ENCODE data around the gene ARL14EPL.

ARL14EPL gene

GRCh38 chr5:116032094-116032517 is at the start of gene ARL14EPL:
TSS of gene ARL14EPL (plus strand) at chr5:116032472. CDS start at chr5:116051466, 18,994 bp downstream.
- no peak for DNase-seq (ENCODE audit: low spot score)

- no peak for DNase-seq (ENCODE audit: low spot score)
Observed at GRCh38 chr5:115983519-115983918, 48.8 kb upstream of the ARL14EPL start.

GRCh38 chr5:115985802-115986757 is 46.2 kb upstream of the ARL14EPL start:
- DNase-seq (ENCODE audit: low spot score): no peak

- DNase-seq (ENCODE audit: low spot score): no peak
Observed at GRCh38 chr5:115988002-115988401, 44.3 kb upstream of the ARL14EPL start.

GRCh38 chr5:115992848-115993350 is 39.4 kb upstream of the ARL14EPL start:
- no peak for DNase-seq (ENCODE audit: low spot score)

GRCh38 chr5:115995351-115995750 is 36.9 kb upstream of the ARL14EPL start:
- DNase-seq (ENCODE audit: low spot score): no peak

GRCh38 chr5:116002116-116002906 is 30.0 kb upstream of the ARL14EPL start:
- no peak for DNase-seq (ENCODE audit: low spot score)

- DNase-seq (ENCODE audit: low spot score): no peak
Observed at GRCh38 chr5:116004248-116004647, 28.0 kb upstream of the ARL14EPL start.

- DNase-seq (ENCODE audit: low spot score): no peak
Observed at GRCh38 chr5:116009806-116010205, 22.5 kb upstream of the ARL14EPL start.

- DNase-seq (ENCODE audit: low spot score): no peak
Observed at GRCh38 chr5:116011046-116011445, 21.2 kb upstream of the ARL14EPL start.

- DNase-seq (ENCODE audit: low spot score): no peak
Observed at GRCh38 chr5:116013207-116013785, 19.0 kb upstream of the ARL14EPL start.

GRCh38 chr5:116013936-116014335 is 18.3 kb upstream of the ARL14EPL start:
- no peak for DNase-seq (ENCODE audit: low spot score)

- DNase-seq (ENCODE audit: low spot score): no peak
Observed at GRCh38 chr5:116023619-116024018, 8.7 kb upstream of the ARL14EPL start.

GRCh38 chr5:116025866-116026265 is 6.4 kb upstream of the ARL14EPL start:
- no peak for DNase-seq (ENCODE audit: low spot score)

- DNase-seq (ENCODE audit: low spot score): no peak
Observed at GRCh38 chr5:116032991-116033390, 719 bp downstream of the ARL14EPL start.

- DNase-seq (ENCODE audit: low spot score): no peak
Observed at GRCh38 chr5:116035123-116035522, 2.9 kb downstream of the ARL14EPL start.

GRCh38 chr5:116037236-116037822 is 5.1 kb downstream of the ARL14EPL start:
- no peak for DNase-seq (ENCODE audit: low spot score)

- no peak for DNase-seq (ENCODE audit: low spot score)
Observed at GRCh38 chr5:116038817-116039216, 6.5 kb downstream of the ARL14EPL start.

GRCh38 chr5:116042375-116042774 is 10.1 kb downstream of the ARL14EPL start:
- no peak for DNase-seq (ENCODE audit: low spot score)

GRCh38 chr5:116044073-116044472 is 11.8 kb downstream of the ARL14EPL start:
- no peak for DNase-seq (ENCODE audit: low spot score)

GRCh38 chr5:116045821-116046220 is 13.5 kb downstream of the ARL14EPL start:
- no peak for DNase-seq (ENCODE audit: low spot score)

- DNase-seq (ENCODE audit: low spot score): no peak
Observed at GRCh38 chr5:116046261-116046660, 14.0 kb downstream of the ARL14EPL start.

Measured in CD4-positive, alpha-beta T cell treated with Interleukin-6 at 100 ng/mL for 8 hours (primary cell).